Measurements from ENCODE around the gene CCDC106. TPM values are rescaled to one million over a fixed set of nuclear protein-coding genes. Genes with fewer than 3 reads are reported as not detected.

CCDC106 gene
- total RNA-seq, 1 experiment from 2014 or later: 19.9 TPM

DNA sequence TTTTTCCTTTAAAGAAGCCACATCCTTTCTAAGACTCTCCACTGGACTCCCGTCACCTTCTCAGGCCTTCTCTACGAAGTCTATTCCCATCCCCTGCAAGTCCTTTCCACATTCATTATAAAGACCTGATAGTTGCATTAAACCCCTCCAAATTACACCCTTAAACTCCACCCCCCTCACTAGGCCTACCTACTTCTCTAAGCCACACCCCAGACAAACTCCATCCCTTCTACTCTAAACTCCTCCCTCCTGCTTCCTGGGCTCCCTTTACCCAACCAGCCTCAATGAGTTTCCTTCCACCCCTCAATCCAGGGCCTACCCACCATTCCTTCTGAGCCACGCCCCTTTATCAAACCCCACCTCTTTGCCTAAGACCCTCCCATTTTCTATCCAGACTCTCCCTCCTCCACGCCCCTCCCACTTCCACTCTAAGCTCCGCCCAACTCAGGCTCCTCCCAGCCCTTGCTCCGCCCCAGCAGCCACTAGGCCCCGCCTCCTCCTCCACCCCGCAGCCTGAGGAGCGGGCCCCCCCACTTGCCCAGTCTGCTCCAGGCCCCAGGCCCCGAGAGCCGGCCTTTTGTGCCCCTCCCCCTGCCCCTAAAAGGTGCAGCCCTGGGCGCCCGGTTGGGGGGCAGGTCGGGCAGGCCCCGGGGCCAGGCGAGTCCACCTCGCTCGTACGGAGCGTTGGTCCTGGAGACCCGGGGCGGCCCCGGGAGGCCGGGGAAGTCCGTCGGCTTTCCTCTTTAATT, 49.1 kb upstream of the CCDC106 start:
- Histone ChIP-seq H2AK5ac (ENCODE audit: insufficient read length, low read length) (no peak overlapping the region), H3K79me1 (ENCODE audit: insufficient read depth, low read depth, low read length, poor library complexity, severe bottlenecking) (no peaks in the 10 kb centered on the region), H4K5ac (ENCODE audit: insufficient read length, low read depth, low read length) (no peak overlapping the region), H4K20me1 (ENCODE audit: control insufficient read depth, insufficient read depth, insufficient read length) (no peaks in the 10 kb centered on the region), H3T11ph (ENCODE audit: low read length) (no peak overlapping the region), H2BK120ac (ENCODE audit: low read depth, low read length, poor library complexity, severe bottlenecking) (no peak overlapping the region), H2BK5ac (ENCODE audit: insufficient read length, low read length) (no peak overlapping the region), H3K18ac (ENCODE audit: insufficient read length, low read depth, low read length) (peak overlapping the region; percentile 74), H2AFZ (ENCODE audit: low read length) (no peak overlapping the region), H3K27ac (ENCODE audit: insufficient read length, low read depth, low read length) (no peak overlapping the region), H2BK12ac (ENCODE audit: insufficient read length, low read depth, low read length) (no peak overlapping the region), H3K9ac (ENCODE audit: extremely low read depth, insufficient read length, low read length) (no peak overlapping the region), H3K23me2 (ENCODE audit: insufficient read length, low read depth, low read length, poor library complexity, severe bottlenecking) (no peaks in the 10 kb centered on the region), H3K56ac (ENCODE audit: insufficient read length, low read depth, low read length) (no peak overlapping the region), H3K14ac (ENCODE audit: insufficient read depth, low read length) (no peak overlapping the region), H3K4me1 (ENCODE audit: insufficient read depth, low read length) (peaks cover 2% of the 10 kb centered on the region; the same call in 1 of the 2 replicates), H4K91ac (ENCODE audit: insufficient read length, low read depth, low read length) (no peak overlapping the region), H3K23ac (ENCODE audit: insufficient read length, low read depth, low read length) (no peak overlapping the region), H4K8ac (replicated peaks; ENCODE audit: insufficient read length, low read depth, low read length) (no peak overlapping the region), H3K27me3 (ENCODE audit: insufficient read depth, low read length) (no peaks in the 10 kb centered on the region), H3K79me2 (ENCODE audit: insufficient read depth, low read length) (no peaks in the 10 kb centered on the region), H2BK20ac (ENCODE audit: low read depth, low read length, poor library complexity, severe bottlenecking) (no peak overlapping the region), H3K4me2 (ENCODE audit: insufficient read depth, insufficient read length, low read length) (peak overlapping the region; percentile 51), H2BK15ac (ENCODE audit: low read depth, low read length) (no peak overlapping the region), H3K9me3 (ENCODE audit: control insufficient read depth, low read depth, low read length) (no peaks in the 10 kb centered on the region), H3K4ac (ENCODE audit: low read depth, low read length) (no peak overlapping the region)
- Mint-ChIP-seq H3K36me3 (ENCODE audit: insufficient read depth in 1 of 3, low read depth in 3 of 3) (peaks cover 25 to 32% (median 29%) of the 10 kb centered on the region in 3 experiments; a peak in 6 of 7 replicates), H3K27ac (peak overlapping the region; percentile 100; a peak in 6 of 7 replicates), H3K4me1 (peaks cover 25 to 35% of the 10 kb centered on the region in 2 experiments), H3K9me3 (peaks cover 2 to 4% of the 10 kb centered on the region in 2 experiments; a peak in 2 of 5 replicates), H3K4me3 (peak overlapping the region; percentile 95 to 96), H3K27me3 (ENCODE audit: low read depth) (no peaks in the 10 kb centered on the region)
- DNase-seq: peak; percentile 98
- no CpG with 5 or more reads among the region's 26 CpGs for whole genome bisulfite sequencing (ENCODE audit: extremely low coverage, insufficient read length, low lambda C conversion rate)
- TF ChIP-seq, protein P1, sequence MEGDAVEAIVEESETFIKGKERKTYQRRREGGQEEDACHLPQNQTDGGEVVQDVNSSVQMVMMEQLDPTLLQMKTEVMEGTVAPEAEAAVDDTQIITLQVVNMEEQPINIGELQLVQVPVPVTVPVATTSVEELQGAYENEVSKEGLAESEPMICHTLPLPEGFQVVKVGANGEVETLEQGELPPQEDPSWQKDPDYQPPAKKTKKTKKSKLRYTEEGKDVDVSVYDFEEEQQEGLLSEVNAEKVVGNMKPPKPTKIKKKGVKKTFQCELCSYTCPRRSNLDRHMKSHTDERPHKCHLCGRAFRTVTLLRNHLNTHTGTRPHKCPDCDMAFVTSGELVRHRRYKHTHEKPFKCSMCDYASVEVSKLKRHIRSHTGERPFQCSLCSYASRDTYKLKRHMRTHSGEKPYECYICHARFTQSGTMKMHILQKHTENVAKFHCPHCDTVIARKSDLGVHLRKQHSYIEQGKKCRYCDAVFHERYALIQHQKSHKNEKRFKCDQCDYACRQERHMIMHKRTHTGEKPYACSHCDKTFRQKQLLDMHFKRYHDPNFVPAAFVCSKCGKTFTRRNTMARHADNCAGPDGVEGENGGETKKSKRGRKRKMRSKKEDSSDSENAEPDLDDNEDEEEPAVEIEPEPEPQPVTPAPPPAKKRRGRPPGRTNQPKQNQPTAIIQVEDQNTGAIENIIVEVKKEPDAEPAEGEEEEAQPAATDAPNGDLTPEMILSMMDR (conservative IDR thresholded peaks at IDR 0.05): no peak

All from H9 (cell line).